NCI-H146 treated with DMSO at 0.1 percent for 48 hours (cell line): Measurements from ENCODE around the gene LYRM4.

ENCODE experiments used
- DNase-seq: peaks from one replicate; lab custom pipeline; 2025; ENCODE audit not compliant: unreplicated experiment; lab: John Stamatoyannopoulos, UW

Gene LYRM4

GRCh38 chr6:5206920-5207561, 53.7 kb downstream of the LYRM4 start:
- no peak for DNase-seq

- DNase-seq: no peak
Measured at GRCh38 chr6:5205877-5206850, 54.6 kb downstream of the LYRM4 start.

GRCh38 chr6:5205035-5205507, 55.7 kb downstream of the LYRM4 start:
- no peak for DNase-seq

GRCh38 chr6:5204376-5204775, 56.4 kb downstream of the LYRM4 start:
- DNase-seq: no peak

- DNase-seq: no peak
Measured at GRCh38 chr6:5203546-5203945, 57.2 kb downstream of the LYRM4 start.

GRCh38 chr6:5202941-5203340, 57.8 kb downstream of the LYRM4 start:
- no peak for DNase-seq

GRCh38 chr6:5202206-5202605, 58.5 kb downstream of the LYRM4 start:
- DNase-seq: no peak

- DNase-seq: no peak
Measured at GRCh38 chr6:5201271-5201670, 59.5 kb downstream of the LYRM4 start.

- DNase-seq: no peak
Measured at GRCh38 chr6:5199702-5200101, 61.0 kb downstream of the LYRM4 start.

- DNase-seq: no peak
Measured at GRCh38 chr6:5199283-5199682, 61.5 kb downstream of the LYRM4 start.

- DNase-seq: no peak
Measured at GRCh38 chr6:5197084-5197483, 63.7 kb downstream of the LYRM4 start.

GRCh38 chr6:5192135-5192794, 68.5 kb downstream of the LYRM4 start:
- no peak for DNase-seq

GRCh38 chr6:5191722-5192121, 69.0 kb downstream of the LYRM4 start:
- DNase-seq: no peak

- no peak for DNase-seq
Measured at GRCh38 chr6:5191222-5191621, 69.5 kb downstream of the LYRM4 start.

- no peak for DNase-seq
Measured at GRCh38 chr6:5190507-5190906, 70.2 kb downstream of the LYRM4 start.

GRCh38 chr6:5188646-5189045, 72.1 kb downstream of the LYRM4 start:
- no peak for DNase-seq

- DNase-seq: no peak
Measured at GRCh38 chr6:5184878-5185277, 75.9 kb downstream of the LYRM4 start.

GRCh38 chr6:5184218-5184617, 76.5 kb downstream of the LYRM4 start:
- DNase-seq: no peak

GRCh38 chr6:5181510-5182317, 79.0 kb downstream of the LYRM4 start:
- DNase-seq: no peak

- DNase-seq: no peak
Measured at GRCh38 chr6:5180636-5181035, 80.1 kb downstream of the LYRM4 start.

- no peak for DNase-seq
Measured at GRCh38 chr6:5179917-5180316, 80.8 kb downstream of the LYRM4 start.
